ENCODE data around the gene CASQ2.

Gene CASQ2

DNA sequence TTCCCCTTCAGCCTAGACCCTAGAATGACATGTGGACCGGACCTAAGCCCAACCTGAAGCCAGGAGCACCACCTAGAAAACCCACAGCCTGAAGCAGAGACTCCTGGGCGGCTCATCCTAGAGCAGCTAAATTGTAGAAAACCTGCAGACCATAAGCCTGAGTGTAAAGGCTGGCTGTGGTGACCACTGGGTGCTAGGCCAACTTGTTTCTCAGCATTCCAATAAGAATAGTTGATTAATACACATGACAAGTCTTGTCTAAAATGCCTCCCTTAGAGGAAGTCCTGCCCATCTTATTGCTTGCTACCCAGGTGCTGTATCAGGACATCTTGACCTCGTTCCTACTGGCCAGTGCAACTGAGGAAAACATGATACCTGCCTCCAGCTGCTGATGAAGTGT is 23.3 kb upstream of the CASQ2 start:
- no peak for TF ChIP-seq EZH2phosphoT487 (IDR thresholded peaks at IDR 0.05; ENCODE audit: borderline replicate concordance, low read length)
- TF ChIP-seq, protein P1, sequence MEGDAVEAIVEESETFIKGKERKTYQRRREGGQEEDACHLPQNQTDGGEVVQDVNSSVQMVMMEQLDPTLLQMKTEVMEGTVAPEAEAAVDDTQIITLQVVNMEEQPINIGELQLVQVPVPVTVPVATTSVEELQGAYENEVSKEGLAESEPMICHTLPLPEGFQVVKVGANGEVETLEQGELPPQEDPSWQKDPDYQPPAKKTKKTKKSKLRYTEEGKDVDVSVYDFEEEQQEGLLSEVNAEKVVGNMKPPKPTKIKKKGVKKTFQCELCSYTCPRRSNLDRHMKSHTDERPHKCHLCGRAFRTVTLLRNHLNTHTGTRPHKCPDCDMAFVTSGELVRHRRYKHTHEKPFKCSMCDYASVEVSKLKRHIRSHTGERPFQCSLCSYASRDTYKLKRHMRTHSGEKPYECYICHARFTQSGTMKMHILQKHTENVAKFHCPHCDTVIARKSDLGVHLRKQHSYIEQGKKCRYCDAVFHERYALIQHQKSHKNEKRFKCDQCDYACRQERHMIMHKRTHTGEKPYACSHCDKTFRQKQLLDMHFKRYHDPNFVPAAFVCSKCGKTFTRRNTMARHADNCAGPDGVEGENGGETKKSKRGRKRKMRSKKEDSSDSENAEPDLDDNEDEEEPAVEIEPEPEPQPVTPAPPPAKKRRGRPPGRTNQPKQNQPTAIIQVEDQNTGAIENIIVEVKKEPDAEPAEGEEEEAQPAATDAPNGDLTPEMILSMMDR (IDR thresholded peaks at IDR 0.05; ENCODE audit: low read depth, low read length, poor library complexity, severe bottlenecking): no peak
- Histone ChIP-seq H3K27ac (ENCODE audit: low read depth, low read length) (no peak overlapping the region), H3K4me3 (ENCODE audit: low read length) (no peak overlapping the region), H3K79me2 (ENCODE audit: control insufficient read depth, low read length) (no peaks in the 10 kb centered on the region), H3F3A (ENCODE audit: control insufficient read depth, insufficient read depth) (no peaks in the 10 kb centered on the region), H3K36me3 (ENCODE audit: control insufficient read depth, low read length) (no peaks in the 10 kb centered on the region), H3K27me3 (ENCODE audit: control insufficient read depth, low read length) (no peaks in the 10 kb centered on the region), H4K20me1 (ENCODE audit: control insufficient read depth, insufficient read depth, low read depth, low read length) (no peaks in the 10 kb centered on the region), H3K4me1 (ENCODE audit: control insufficient read depth, low read length) (no peaks in the 10 kb centered on the region), H3K9me3 (ENCODE audit: control insufficient read depth, insufficient read depth, low read length) (no peaks in the 10 kb centered on the region), H3K4me2 (ENCODE audit: low read length) (no peak overlapping the region), H3K9me2 (replicated peaks; ENCODE audit: control insufficient read depth, low read length) (no peaks in the 10 kb centered on the region)

DNA sequence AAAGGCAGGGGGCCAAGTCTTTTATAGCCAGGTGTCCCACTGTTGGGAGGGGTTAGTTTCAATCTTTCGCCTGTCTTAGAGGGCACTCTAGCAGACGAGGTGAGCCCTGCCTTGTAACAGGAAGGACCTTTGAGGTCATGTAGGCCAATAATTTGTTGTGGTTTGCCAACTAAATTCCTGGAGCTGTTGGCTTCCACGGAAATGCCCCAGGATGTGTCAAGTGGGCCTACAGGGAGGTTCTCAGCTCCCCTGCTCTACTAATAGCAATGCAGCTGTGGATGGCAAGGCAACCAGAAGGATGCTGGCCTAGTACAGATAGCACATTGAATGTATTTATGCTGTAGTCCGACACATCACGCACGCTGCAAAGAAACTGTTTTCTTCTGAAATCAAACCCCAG is 22.3 kb upstream of the CASQ2 start:
- no peaks in the 10 kb centered on the region for H3K27me3 ChIP-seq (ENCODE audit: control insufficient read depth, low read length)
- no peaks in the 10 kb centered on the region for H3K9me3 ChIP-seq (ENCODE audit: control insufficient read depth, insufficient read depth, low read length)
- H4K20me1 ChIP-seq (ENCODE audit: control insufficient read depth, insufficient read depth, low read depth, low read length): no peaks in the 10 kb centered on the region
- TF ChIP-seq EZH2phosphoT487 (IDR thresholded peaks at IDR 0.05; ENCODE audit: borderline replicate concordance, low read length): no peak
- TF ChIP-seq, protein P1 (IDR thresholded peaks at IDR 0.05; ENCODE audit: low read depth, low read length, poor library complexity, severe bottlenecking): no peak
- H3K79me2 ChIP-seq (ENCODE audit: control insufficient read depth, low read length): no peaks in the 10 kb centered on the region
- H3K4me2 ChIP-seq (ENCODE audit: low read length): no peak overlapping the region
- no peaks in the 10 kb centered on the region for H3F3A ChIP-seq (ENCODE audit: control insufficient read depth, insufficient read depth)
- no peak overlapping the region for H3K4me3 ChIP-seq (ENCODE audit: low read length)
- H3K27ac ChIP-seq (ENCODE audit: low read depth, low read length): no peak overlapping the region
- no peaks in the 10 kb centered on the region for H3K9me2 ChIP-seq (replicated peaks; ENCODE audit: control insufficient read depth, low read length)
- H3K4me1 ChIP-seq (ENCODE audit: control insufficient read depth, low read length): no peaks in the 10 kb centered on the region
- no peaks in the 10 kb centered on the region for H3K36me3 ChIP-seq (ENCODE audit: control insufficient read depth, low read length)

DNA sequence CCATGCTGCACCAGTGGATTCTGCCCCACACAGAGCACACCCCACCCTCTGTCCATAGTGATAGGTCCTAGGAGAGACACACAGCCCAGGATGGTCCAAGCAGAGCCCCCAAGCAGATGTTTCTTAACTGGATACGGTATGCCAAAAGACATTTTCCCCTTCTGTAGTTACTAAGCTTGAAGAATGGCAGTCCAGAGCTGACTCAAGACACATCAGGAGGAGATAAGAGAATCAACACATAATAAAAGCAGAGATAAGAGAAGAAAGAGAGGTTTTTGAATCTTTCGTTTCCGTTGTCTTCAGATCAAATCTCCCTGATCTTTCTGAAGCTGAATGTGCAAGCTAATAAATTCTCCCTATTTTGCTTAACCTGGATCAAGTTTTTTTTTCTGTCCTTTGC is 21.8 kb upstream of the CASQ2 start:
- TF ChIP-seq EZH2phosphoT487 (IDR thresholded peaks at IDR 0.05; ENCODE audit: borderline replicate concordance, low read length): no peak
- TF ChIP-seq, protein P1 (IDR thresholded peaks at IDR 0.05; ENCODE audit: low read depth, low read length, poor library complexity, severe bottlenecking): no peak
- Histone ChIP-seq H3K4me2 (ENCODE audit: low read length) (no peak overlapping the region), H3K27me3 (ENCODE audit: control insufficient read depth, low read length) (no peaks in the 10 kb centered on the region), H4K20me1 (ENCODE audit: control insufficient read depth, insufficient read depth, low read depth, low read length) (no peaks in the 10 kb centered on the region), H3K27ac (ENCODE audit: low read depth, low read length) (no peak overlapping the region), H3K9me3 (ENCODE audit: control insufficient read depth, insufficient read depth, low read length) (no peaks in the 10 kb centered on the region), H3K9me2 (replicated peaks; ENCODE audit: control insufficient read depth, low read length) (no peaks in the 10 kb centered on the region), H3K79me2 (ENCODE audit: control insufficient read depth, low read length) (no peaks in the 10 kb centered on the region), H3F3A (ENCODE audit: control insufficient read depth, insufficient read depth) (no peaks in the 10 kb centered on the region), H3K4me3 (ENCODE audit: low read length) (no peak overlapping the region), H3K4me1 (ENCODE audit: control insufficient read depth, low read length) (no peaks in the 10 kb centered on the region), H3K36me3 (ENCODE audit: control insufficient read depth, low read length) (no peaks in the 10 kb centered on the region)

DNA sequence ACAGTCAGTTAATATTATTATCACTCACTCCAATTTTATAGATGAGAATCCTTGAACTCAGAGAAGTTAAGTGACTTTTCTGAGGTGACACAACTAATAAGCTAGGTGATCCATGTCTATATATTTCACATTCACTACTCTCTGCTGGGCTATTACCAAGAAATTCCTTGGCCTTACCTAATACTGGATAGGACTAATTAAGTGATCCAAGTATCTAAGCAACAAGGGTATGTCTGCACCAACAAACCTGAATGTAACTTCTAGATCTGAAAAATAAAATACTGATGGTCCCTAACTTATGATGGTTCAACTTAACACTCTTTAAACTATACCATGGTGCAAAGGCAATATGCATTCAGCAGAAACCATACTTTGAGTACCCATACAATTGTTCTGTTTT is 14.8 kb upstream of the CASQ2 start:
- H3F3A ChIP-seq (ENCODE audit: control insufficient read depth, insufficient read depth): no peaks in the 10 kb centered on the region
- H3K27me3 ChIP-seq (ENCODE audit: control insufficient read depth, low read length): no peaks in the 10 kb centered on the region
- no peaks in the 10 kb centered on the region for H3K4me1 ChIP-seq (ENCODE audit: control insufficient read depth, low read length)
- H3K4me3 ChIP-seq (ENCODE audit: low read length): no peak overlapping the region
- no peak for TF ChIP-seq EZH2phosphoT487 (IDR thresholded peaks at IDR 0.05; ENCODE audit: borderline replicate concordance, low read length)
- H3K27ac ChIP-seq (ENCODE audit: low read depth, low read length): no peak overlapping the region
- H3K4me2 ChIP-seq (ENCODE audit: low read length): no peak overlapping the region
- no peaks in the 10 kb centered on the region for H4K20me1 ChIP-seq (ENCODE audit: control insufficient read depth, insufficient read depth, low read depth, low read length)
- no peaks in the 10 kb centered on the region for H3K9me2 ChIP-seq (replicated peaks; ENCODE audit: control insufficient read depth, low read length)
- H3K79me2 ChIP-seq (ENCODE audit: control insufficient read depth, low read length): no peaks in the 10 kb centered on the region
- H3K9me3 ChIP-seq (ENCODE audit: control insufficient read depth, insufficient read depth, low read length): no peaks in the 10 kb centered on the region
- no peaks in the 10 kb centered on the region for H3K36me3 ChIP-seq (ENCODE audit: control insufficient read depth, low read length)

Measured in DOHH2 (cell line).